Prostate gland (tissue), 2 donors: Measurements from ENCODE around the gene NUFIP1. TPM values are rescaled to one million over a fixed set of nuclear protein-coding genes. Genes with fewer than 3 reads are reported as not detected.

Source experiments
- DNase-seq: peaks from one replicate; pipeline ENCODE4 v3.0.0-alpha.2; 2019; ENCODE audit warnings: low spot score
- H3K27ac ChIP-seq, 2 donors: fragments of 200-600 bp; sonication (generic); 2 replicates each; pipeline ENCODE4 v1.5.1; 2017 to 2019
- H3K27me3 ChIP-seq: fragments of 200-600 bp; sonication (generic); replicated peaks from 2 replicates; pipeline ENCODE4 v1.5.1; 2019; ENCODE audit not compliant: insufficient read depth
- H3K36me3 ChIP-seq, 2 donors: fragments of 200-600 bp; sonication (generic); 1 replicate in 1 of 2; 2 replicates in 1 of 2; pipeline versions ENCODE4 v1.5.1 to v1.8.1; 2017 to 2019
- H3K4me1 ChIP-seq: fragments of 200-600 bp; sonication (generic); replicated peaks from 2 replicates; pipeline ENCODE4 v1.5.1; 2019
- H3K4me3 ChIP-seq, 2 donors: fragments of 200-600 bp; sonication (generic); 2 replicates each; pipeline ENCODE4 v1.5.1; 2017 to 2019
- H3K9me3 ChIP-seq: fragments of 200-600 bp; sonication (generic); 2 replicates; pipeline ENCODE4 v1.5.1; 2017
- CTCF ChIP-seq, 4 experiments: fragments of 200-600 bp in 2 of 4; fragments of 450-650 bp in 2 of 4; sonication (generic) in 2 of 4; IDR thresholded peaks; 1 replicate in 3 of 4; 2 replicates in 1 of 4; pipeline ENCODE4 v1.5.1; 2016 to 2019; ENCODE audit warnings: antibody characterized with exemption in 4 of 4, mild to moderate bottlenecking in 2 of 4, moderate library complexity in 2 of 4
- POLR2A ChIP-seq: fragments of 450-650 bp; IDR thresholded peaks from one replicate; pipeline ENCODE4 v1.6.1; 2016; ENCODE audit warnings: antibody characterized with exemption, mild to moderate bottlenecking
- POLR2AphosphoS5 ChIP-seq: sonication (generic); formaldehyde crosslinking; IDR thresholded peaks from one replicate; pipeline ENCODE4 v1.6.1; 2017; ENCODE audit warnings: antibody characterized with exemption
- WGBS: methylation state at CpG from one replicate; pipeline ENCODE4 v1.1.5; 2018; 5-methylcytosine and 5-hydroxymethylcytosine counted together
- intact Hi-C: fragments of 100-400 bp; cut with DNase I; formaldehyde crosslinking; loops from one replicate; pipeline ENCODE4 v1.14.2; 2022
- total RNA-seq, 2 donors: library from RNA; depleted of rRNA; stranded (reverse); fragments of >200 nt; gene quantifications; one replicate each; pipeline ENCODE4 v1.1.0, GENCODE V29; 2016

The NUFIP1 gene
- total RNA-seq, 2 donors from 2014 or later, result 3.5 to 6.5 TPM

- Histone ChIP-seq H3K4me1 (no peaks in the 10 kb centered on the region), H3K27me3 (no peaks in the 10 kb centered on the region), H3K36me3 (peaks cover 0 to 6% of the 10 kb centered on the region in 2 donors), H3K9me3 (no peaks in the 10 kb centered on the region), H3K27ac (no peak overlapping the region), H3K4me3 (no peak overlapping the region)
- DNase-seq, result no peak
- whole genome bisulfite sequencing, result 89% methylated on average over 3 of the region's 3 CpGs
- TF ChIP-seq POLR2A, result no peak
- TF ChIP-seq CTCF (IDR thresholded peaks at IDR 0.05), result no peak
- no peak for TF ChIP-seq POLR2AphosphoS5
- intact Hi-C loops, result loop anchor here (10.0 kb wide), 1 partner anchor 921 kb away; no protein-coding TSS in a partner anchor
Observed at GRCh38 chr13:44976196-44976595, 13.1 kb downstream of the NUFIP1 start.

- H3K9me3 ChIP-seq, result no peaks in the 10 kb centered on the region
- TF ChIP-seq CTCF (IDR thresholded peaks at IDR 0.05), result no peak
- no peak for TF ChIP-seq POLR2A
- no peak for TF ChIP-seq POLR2AphosphoS5
- H3K27ac ChIP-seq, result no peak overlapping the region
- no peak for DNase-seq
- peaks cover 0 to 3% of the 10 kb centered on the region in 2 donors for H3K36me3 ChIP-seq
- WGBS, result 80% methylated on average over 9 of the region's 9 CpGs
- no peak overlapping the region for H3K4me3 ChIP-seq
- intact Hi-C loops, result loop anchor here (5.0 to 10.0 kb wide), 3 partner anchors 492 to 1067 kb away; no protein-coding TSS in a partner anchor
- no peaks in the 10 kb centered on the region for H3K4me1 ChIP-seq
- H3K27me3 ChIP-seq, result no peaks in the 10 kb centered on the region
Observed at GRCh38 chr13:44974056-44974793, 15.0 kb downstream of the NUFIP1 start.

- Histone ChIP-seq H3K36me3 (no peaks in the 10 kb centered on the region), H3K9me3 (no peaks in the 10 kb centered on the region), H3K27me3 (no peaks in the 10 kb centered on the region), H3K4me3 (no peak overlapping the region), H3K4me1 (peaks cover 8% of the 10 kb centered on the region), H3K27ac (no peak overlapping the region)
- 3% methylated on average over 3 of the region's 3 CpGs for WGBS
- intact Hi-C loops, result loop anchor here (5.0 to 10.0 kb wide), 3 partner anchors 491 to 1066 kb away; no protein-coding TSS in a partner anchor
- no peak for DNase-seq
- TF ChIP-seq CTCF (IDR thresholded peaks at IDR 0.05) (peak; percentile 26 to 54 (median 50)), POLR2AphosphoS5 (no peak)
Observed at GRCh38 chr13:44972956-44973581, 16.2 kb downstream of the NUFIP1 start.

GRCh38 chr13:44971656-44972595, 17.3 kb downstream of the NUFIP1 start:
- H3K4me1 ChIP-seq, result peaks cover 14% of the 10 kb centered on the region
- no peaks in the 10 kb centered on the region for H3K27me3 ChIP-seq
- TF ChIP-seq CTCF (IDR thresholded peaks at IDR 0.05) (no peak), POLR2A (no peak), POLR2AphosphoS5 (no peak)
- DNase-seq, result no peak
- H3K4me3 ChIP-seq, result no peak overlapping the region
- 73% methylated on average over 7 of the region's 7 CpGs for WGBS
- H3K27ac ChIP-seq, result no peak overlapping the region
- H3K36me3 ChIP-seq, result no peaks in the 10 kb centered on the region
- intact Hi-C loops, result loop anchor here (5.0 to 10.0 kb wide), 3 partner anchors 490 to 1065 kb away; no protein-coding TSS in a partner anchor
- no peaks in the 10 kb centered on the region for H3K9me3 ChIP-seq
